H9 (cell line): ENCODE data around the gene KLF13. TPM values are rescaled to one million over a fixed set of nuclear protein-coding genes. Genes with fewer than 3 reads are reported as not detected.
A peak's percentile ranks its signal among the peaks of the same experiment; 100 is the strongest.

Experiments
- DNase-seq: peaks from one replicate; pipeline ENCODE4 v3.0.0-alpha.2; 2017
- H2AFZ ChIP-seq: one replicate; pipeline ENCODE4 v1.6.1; 2013; ENCODE audit warnings: mild to moderate bottlenecking, low read length, control low read depth, moderate library complexity
- H2AK5ac ChIP-seq: 2 replicates; pipeline ENCODE4 v1.6.1; 2013; ENCODE audit warnings: low read length, control low read depth, mixed read lengths; ENCODE audit not compliant: insufficient read length
- H2BK120ac ChIP-seq: one replicate; pipeline ENCODE4 v1.6.1; 2013; ENCODE audit warnings: low read depth, mild to moderate bottlenecking, low read length, control low read depth, inconsistent platforms; ENCODE audit not compliant: poor library complexity, severe bottlenecking
- H2BK12ac ChIP-seq: 2 replicates; pipeline ENCODE4 v1.6.1; 2013; ENCODE audit warnings: low read length, control low read depth, mixed read lengths, low read depth; ENCODE audit not compliant: insufficient read length
- H2BK15ac ChIP-seq: 2 replicates; pipeline ENCODE4 v1.6.1; 2013; ENCODE audit warnings: low read depth, low read length, control low read depth
- H2BK20ac ChIP-seq: one replicate; pipeline ENCODE4 v1.6.1; 2013; ENCODE audit warnings: low read depth, mild to moderate bottlenecking, low read length, control low read depth, inconsistent platforms; ENCODE audit not compliant: poor library complexity, severe bottlenecking
- H2BK5ac ChIP-seq: 2 replicates; pipeline ENCODE4 v1.6.1; 2013; ENCODE audit warnings: low read length, control low read depth, mixed read lengths; ENCODE audit not compliant: insufficient read length
- H3K14ac ChIP-seq: 2 replicates; pipeline ENCODE4 v1.6.1; 2013; ENCODE audit warnings: low read length, control low read depth; ENCODE audit not compliant: insufficient read depth
- H3K18ac ChIP-seq: 2 replicates; pipeline ENCODE4 v1.6.1; 2013; ENCODE audit warnings: low read depth, mild to moderate bottlenecking, mixed read lengths, low read length, control low read depth; ENCODE audit not compliant: insufficient read length
- H3K23ac ChIP-seq: 2 replicates; pipeline ENCODE4 v1.6.1; 2013; ENCODE audit warnings: low read length, control low read depth, mixed read lengths, low read depth; ENCODE audit not compliant: insufficient read length
- H3K23me2 ChIP-seq: 2 replicates; pipeline ENCODE4 v1.6.1; 2013; ENCODE audit warnings: low read depth, mild to moderate bottlenecking, mixed read lengths, low read length, control low read depth; ENCODE audit not compliant: insufficient read length, poor library complexity, severe bottlenecking
- H3K27ac ChIP-seq: 2 replicates; pipeline ENCODE4 v1.5.1; 2013; ENCODE audit warnings: low read length, control low read depth, mixed read lengths, low read depth; ENCODE audit not compliant: insufficient read length
- H3K27me3 ChIP-seq: 2 replicates; pipeline ENCODE4 v1.6.1; 2013; ENCODE audit warnings: low read length, control low read depth, inconsistent platforms; ENCODE audit not compliant: insufficient read depth
- H3K4ac ChIP-seq: 2 replicates; pipeline ENCODE4 v1.6.1; 2013; ENCODE audit warnings: low read depth, mild to moderate bottlenecking, control low read depth, inconsistent platforms, low read length, moderate library complexity
- H3K4me1 ChIP-seq: 2 replicates; pipeline ENCODE4 v1.6.1; 2013; ENCODE audit warnings: low read length, control low read depth, inconsistent platforms; ENCODE audit not compliant: insufficient read depth
- H3K4me2 ChIP-seq: 2 replicates; pipeline ENCODE4 v1.6.1; 2013; ENCODE audit warnings: low read length, control low read depth, mixed read lengths; ENCODE audit not compliant: insufficient read length, insufficient read depth
- H3K56ac ChIP-seq: 2 replicates; pipeline ENCODE4 v1.6.1; 2013; ENCODE audit warnings: low read depth, mild to moderate bottlenecking, mixed read lengths, low read length, control low read depth; ENCODE audit not compliant: insufficient read length
- H3K79me1 ChIP-seq: 2 replicates; pipeline ENCODE4 v1.6.1; 2013; ENCODE audit warnings: low read depth, mild to moderate bottlenecking, moderate library complexity, low read length, control low read depth, inconsistent platforms; ENCODE audit not compliant: insufficient read depth, poor library complexity, severe bottlenecking
- H3K79me2 ChIP-seq: 2 replicates; pipeline ENCODE4 v1.6.1; 2013; ENCODE audit warnings: low read length, control low read depth, inconsistent platforms; ENCODE audit not compliant: insufficient read depth
- H3K9ac ChIP-seq: 2 replicates; pipeline ENCODE4 v1.6.1; 2013; ENCODE audit warnings: low read length, control low read depth, mixed read lengths; ENCODE audit not compliant: insufficient read length; ENCODE audit errors: extremely low read depth
- H3K9me3 ChIP-seq: one replicate; pipeline ENCODE4 v1.6.1; 2013; ENCODE audit warnings: low read depth, low read length, inconsistent platforms; ENCODE audit not compliant: control insufficient read depth
- H3T11ph ChIP-seq: one replicate; pipeline ENCODE4 v1.6.1; 2013; ENCODE audit warnings: mild to moderate bottlenecking, low read length, control low read depth, inconsistent platforms
- H4K20me1 ChIP-seq: one replicate; pipeline ENCODE4 v1.6.1; 2013; ENCODE audit not compliant: control insufficient read depth, insufficient read length, insufficient read depth
- H4K5ac ChIP-seq: 2 replicates; pipeline ENCODE4 v1.6.1; 2013; ENCODE audit warnings: low read depth, mild to moderate bottlenecking, mixed read lengths, low read length, control low read depth; ENCODE audit not compliant: insufficient read length
- H4K8ac ChIP-seq: replicated peaks from 2 replicates; pipeline ENCODE4 v1.6.1; 2013; ENCODE audit warnings: low read length, control low read depth, mixed read lengths, low read depth; ENCODE audit not compliant: insufficient read length
- H4K91ac ChIP-seq: 2 replicates; pipeline ENCODE4 v1.6.1; 2013; ENCODE audit warnings: low read depth, mild to moderate bottlenecking, moderate library complexity, mixed read lengths, low read length, control low read depth; ENCODE audit not compliant: insufficient read length
- H3K27ac Mint-ChIP-seq, 3 experiments: 2 replicates in 2 of 3; 3 replicates in 1 of 3; pipeline ENCODE4 v1.8.0; 2020 to 2021; ENCODE audit warnings: mixed read lengths in 3 of 3, mild to moderate bottlenecking in 1 of 3, moderate library complexity in 1 of 3
- H3K27me3 Mint-ChIP-seq: 2 replicates; pipeline ENCODE4 v1.8.0; 2021; ENCODE audit warnings: low read depth, mild to moderate bottlenecking, moderate library complexity, mixed read lengths
- H3K36me3 Mint-ChIP-seq, 3 experiments: 2 replicates in 2 of 3; 3 replicates in 1 of 3; pipeline ENCODE4 v1.8.0; 2020 to 2021; ENCODE audit warnings: low read depth in 3 of 3, mixed read lengths in 3 of 3; ENCODE audit not compliant: insufficient read depth in 1 of 3
- H3K4me1 Mint-ChIP-seq, 2 experiments: 2 replicates each; pipeline ENCODE4 v1.8.0; 2020; ENCODE audit warnings: mixed read lengths in 2 of 2
- H3K4me3 Mint-ChIP-seq, 2 experiments: 2 replicates in 1 of 2; 3 replicates in 1 of 2; pipeline ENCODE4 v1.8.0; 2020 to 2021; ENCODE audit warnings: mild to moderate bottlenecking in 2 of 2, mixed read lengths in 2 of 2, moderate library complexity in 1 of 2
- H3K9me3 Mint-ChIP-seq, 2 experiments: 2 replicates in 1 of 2; 3 replicates in 1 of 2; pipeline ENCODE4 v1.8.0; 2020; ENCODE audit warnings: mild to moderate bottlenecking in 2 of 2, mixed read lengths in 2 of 2, moderate library complexity in 1 of 2
- CTCF ChIP-seq: fragments of 200-600 bp; sonication (generic); conservative IDR thresholded peaks from 3 replicates; pipeline ENCODE4 v1.8.0; 2021; ENCODE audit warnings: antibody characterized with exemption, mild to moderate bottlenecking
- WGBS: extraction: QIAGEN DNeasy Blood & Tissue Kit; methylation state at CpG from one replicate; pipeline ENCODE4 v1.1.7; 2013; ENCODE audit warnings: missing lambda C conversion rate, low lambda C conversion rate, mixed read lengths; ENCODE audit not compliant: insufficient read length; ENCODE audit errors: extremely low coverage; 5-methylcytosine and 5-hydroxymethylcytosine counted together
- total RNA-seq: library from RNA; stranded (reverse); gene quantifications from 2 replicates; pipeline ENCODE4 v1.2.1, GENCODE V29; 2021

Gene KLF13
- total RNA-seq, 1 experiment from 2014 or later, result 33.4 TPM

- DNase-seq, result peak; percentile 30
- WGBS, result no CpG with 5 or more reads among the region's 18 CpGs
Observed at GRCh38 chr15:31311735-31312619, 14.7 kb upstream of the KLF13 start.

More at GRCh38 chr15:31311735-31312619, 14.7 kb upstream of the KLF13 start:
- Histone ChIP-seq H3K27me3 (no peaks in the 10 kb centered on the region), H4K91ac (no peak overlapping the region), H3K23me2 (no peaks in the 10 kb centered on the region), H2AFZ (no peak overlapping the region), H2BK120ac (no peak overlapping the region), H3K4me1 (peaks cover 10% of the 10 kb centered on the region; the same call in 1 of the 2 replicates), H2BK5ac (no peak overlapping the region), H3K9me3 (peaks cover 4% of the 10 kb centered on the region), H4K8ac (no peak overlapping the region), H3T11ph (no peak overlapping the region), H3K79me1 (no peaks in the 10 kb centered on the region), H3K4ac (no peak overlapping the region), H3K56ac (no peak overlapping the region), H3K23ac (no peak overlapping the region), H2BK20ac (no peak overlapping the region), H2BK12ac (no peak overlapping the region), H3K18ac (no peak overlapping the region), H3K9ac (no peak overlapping the region), H2BK15ac (no peak overlapping the region), H3K79me2 (no peaks in the 10 kb centered on the region), H2AK5ac (no peak overlapping the region), H3K14ac (no peak overlapping the region; the same call in 1 of the 2 replicates), H3K27ac (no peak overlapping the region), H4K20me1 (no peaks in the 10 kb centered on the region), H4K5ac (no peak overlapping the region), H3K4me2 (no peak overlapping the region)
- TF ChIP-seq CTCF, result no peak
- no peak overlapping the region for H3K27ac Mint-ChIP-seq
- H3K4me3 Mint-ChIP-seq, result no peak overlapping the region
- H3K9me3 Mint-ChIP-seq, result peaks cover 0 to 3% of the 10 kb centered on the region in 2 experiments; a peak in 3 of 5 replicates
- peaks cover 9% of the 10 kb centered on the region for H3K27me3 Mint-ChIP-seq
- H3K36me3 Mint-ChIP-seq, result peaks cover 0 to 2% (median 0%) of the 10 kb centered on the region in 3 experiments; a peak in 2 of 7 replicates
- peaks cover 36 to 40% of the 10 kb centered on the region in 2 experiments for H3K4me1 Mint-ChIP-seq
